CD14-positive monocyte (primary cell): ENCODE results near the gene RHNO1. TPM values are rescaled to one million over a fixed set of nuclear protein-coding genes. Genes with fewer than 3 reads are reported as not detected.

Source experiments
- DNase-seq, 3 donors: peaks; one replicate each; pipeline ENCODE4 v3.0.0-alpha.2; 2011 to 2022
- H2AFZ ChIP-seq: 2 replicates; pipeline ENCODE4 v1.6.0; 2012; ENCODE audit warnings: mild to moderate bottlenecking, low read depth, low read length, inconsistent platforms; ENCODE audit not compliant: insufficient read depth, poor library complexity, severe bottlenecking
- H3K27ac ChIP-seq, 2 donors: 1 replicate in 1 of 2; 2 replicates in 1 of 2; pipeline ENCODE4 v1.5.1; 2012 to 2013; ENCODE audit warnings: low read length in 2 of 2, control low read depth in 1 of 2, inconsistent platforms in 1 of 2, low read depth in 1 of 2, mild to moderate bottlenecking in 1 of 2
- H3K27me3 ChIP-seq, 2 donors: one replicate each; pipeline versions ENCODE4 v1.6.0 to v1.6.1; 2011 to 2013; ENCODE audit warnings: low read length in 2 of 2; ENCODE audit not compliant: control insufficient read depth in 2 of 2, insufficient read depth in 2 of 2
- H3K36me3 ChIP-seq, 2 donors: replicated peaks in 1 of 2; 1 replicate in 1 of 2; 2 replicates in 1 of 2; pipeline versions ENCODE4 v1.5.1 to v1.6.1; 2012 to 2013; ENCODE audit warnings: low read length in 2 of 2, control low read depth in 1 of 2, inconsistent platforms in 1 of 2, mild to moderate bottlenecking in 1 of 2; ENCODE audit not compliant: insufficient read depth in 2 of 2, control insufficient read depth in 1 of 2
- H3K4me1 ChIP-seq, 2 donors: 1 replicate in 1 of 2; 2 replicates in 1 of 2; pipeline versions ENCODE4 v1.5.1 to v1.6.1; 2012 to 2013; ENCODE audit warnings: low read length in 2 of 2, control low read depth in 1 of 2, inconsistent platforms in 1 of 2, mild to moderate bottlenecking in 1 of 2, moderate library complexity in 1 of 2; ENCODE audit not compliant: insufficient read depth in 2 of 2, control insufficient read depth in 1 of 2
- H3K4me2 ChIP-seq: replicated peaks from 2 replicates; pipeline ENCODE3; 2012; ENCODE audit warnings: low read length, moderate library complexity, mild to moderate bottlenecking; ENCODE audit not compliant: poor library complexity, severe bottlenecking; ENCODE audit errors: extremely low read depth
- H3K4me3 ChIP-seq, 3 experiments: fragments of 200-600 bp in 1 of 3; sonication (generic) in 1 of 3; replicated peaks in 1 of 3; 1 replicate in 2 of 3; 2 replicates in 1 of 3; pipeline ENCODE4 v1.5.1; 2011 to 2013; ENCODE audit warnings: low read length in 3 of 3, mild to moderate bottlenecking in 3 of 3, control low read depth in 2 of 3, low read depth in 2 of 3, inconsistent platforms in 1 of 3, moderate library complexity in 1 of 3
- H3K79me2 ChIP-seq: 2 replicates; pipeline ENCODE4 v1.6.0; 2012; ENCODE audit warnings: mild to moderate bottlenecking, control low read depth, inconsistent platforms, low read length, moderate library complexity; ENCODE audit not compliant: insufficient read depth
- H3K9ac ChIP-seq: 2 replicates; pipeline ENCODE4 v1.6.0; 2017; ENCODE audit warnings: low read length, mild to moderate bottlenecking; ENCODE audit not compliant: insufficient read depth, poor library complexity, severe bottlenecking
- H3K9me3 ChIP-seq, 2 donors: replicated peaks in 1 of 2; 1 replicate in 1 of 2; 2 replicates in 1 of 2; pipeline versions ENCODE4 v1.5.1 to v1.6.1; 2012 to 2013; ENCODE audit warnings: low read length in 2 of 2, control low read depth in 1 of 2; ENCODE audit not compliant: control insufficient read depth in 1 of 2, insufficient read depth in 1 of 2
- H4K20me1 ChIP-seq: 2 replicates; pipeline ENCODE4 v1.6.0; 2012; ENCODE audit warnings: mild to moderate bottlenecking, low read length, control low read depth, moderate library complexity; ENCODE audit not compliant: insufficient read depth
- H3K27ac Mint-ChIP-seq, 7 donors: one replicate each; pipeline ENCODE4 v1.8.0; 2020; ENCODE audit warnings: mild to moderate bottlenecking in 7 of 7, mixed read lengths in 7 of 7, moderate library complexity in 6 of 7, inconsistent platforms in 2 of 7
- H3K27me3 Mint-ChIP-seq, 3 donors: one replicate each; pipeline ENCODE4 v1.8.0; 2021 to 2022; ENCODE audit warnings: low read depth in 3 of 3, mild to moderate bottlenecking in 3 of 3, mixed read lengths in 3 of 3, moderate library complexity in 3 of 3, inconsistent platforms in 1 of 3
- H3K36me3 Mint-ChIP-seq, 2 donors: one replicate each; pipeline ENCODE4 v1.8.0; 2020; ENCODE audit warnings: mixed read lengths in 2 of 2, inconsistent platforms in 1 of 2, mild to moderate bottlenecking in 1 of 2
- H3K4me1 Mint-ChIP-seq: one replicate; pipeline ENCODE4 v1.8.0; 2020; ENCODE audit warnings: mild to moderate bottlenecking, mixed read lengths
- H3K4me3 Mint-ChIP-seq, 2 donors: one replicate each; pipeline ENCODE4 v1.8.0; 2020; ENCODE audit warnings: mild to moderate bottlenecking in 2 of 2, mixed read lengths in 2 of 2, moderate library complexity in 1 of 2
- H3K9me3 Mint-ChIP-seq, 7 donors: one replicate each; pipeline ENCODE4 v1.8.0; 2020 to 2022; ENCODE audit warnings: mixed read lengths in 7 of 7, mild to moderate bottlenecking in 6 of 7, moderate library complexity in 6 of 7, inconsistent platforms in 2 of 7
- WGBS: methylation state at CpG from one replicate; pipeline ENCODE4 v1.1.5; 2013; ENCODE audit warnings: missing lambda C conversion rate; ENCODE audit not compliant: insufficient coverage; 5-methylcytosine and 5-hydroxymethylcytosine counted together
- intact Hi-C, 2 donors: fragments of 100-400 bp; cut with micrococcal nuclease; formaldehyde crosslinking; loops; one replicate each; pipeline versions ENCODE4 v1.15.0 to v1.15.1; 2023
- polyA plus RNA-seq, 3 donors: library from polyadenylated mRNA; depleted of rRNA in 1 of 3; unstranded in 2 of 3; stranded (reverse) in 1 of 3; fragments of 300-500 nt in 2 of 3; fragments of >200 nt in 1 of 3; fragmentation: Illumina TruSeq in 2 of 3; gene quantifications; 1 replicate in 2 of 3; 2 replicates in 1 of 3; pipeline ENCODE4 v1.2.3, GENCODE V29; 2012 to 2021
- TF ChIP-seq, protein P1 (sequence below): fragments of 200-600 bp; IDR thresholded peaks from one replicate; pipeline ENCODE4 v1.8.0; 2022; ENCODE audit warnings: antibody characterized with exemption, mild to moderate bottlenecking

Gene RHNO1
- polyA plus RNA-seq, 3 donors, result 10.2 to 24.7 (median 19.8) TPM

- H4K20me1 ChIP-seq, result no peaks in the 10 kb centered on the region
- Mint-ChIP-seq H3K27ac (no peak overlapping the region), H3K36me3 (peaks cover 10 to 13% of the 10 kb centered on the region in 2 donors), H3K4me1 (peaks cover 13% of the 10 kb centered on the region), H3K4me3 (peak overlapping the region in 1 of 2 donors; percentile 60), H3K27me3 (peaks cover 4 to 13% (median 11%) of the 10 kb centered on the region in 3 donors), H3K9me3 (no peaks in the 10 kb centered on the region)
- H2AFZ ChIP-seq, result no peak overlapping the region
- no peak overlapping the region for H3K4me3 ChIP-seq
- H3K9ac ChIP-seq, result no peak overlapping the region
- H3K27ac ChIP-seq, result no peak overlapping the region
- no peaks in the 10 kb centered on the region for H3K9me3 ChIP-seq
- TF ChIP-seq, protein P1, sequence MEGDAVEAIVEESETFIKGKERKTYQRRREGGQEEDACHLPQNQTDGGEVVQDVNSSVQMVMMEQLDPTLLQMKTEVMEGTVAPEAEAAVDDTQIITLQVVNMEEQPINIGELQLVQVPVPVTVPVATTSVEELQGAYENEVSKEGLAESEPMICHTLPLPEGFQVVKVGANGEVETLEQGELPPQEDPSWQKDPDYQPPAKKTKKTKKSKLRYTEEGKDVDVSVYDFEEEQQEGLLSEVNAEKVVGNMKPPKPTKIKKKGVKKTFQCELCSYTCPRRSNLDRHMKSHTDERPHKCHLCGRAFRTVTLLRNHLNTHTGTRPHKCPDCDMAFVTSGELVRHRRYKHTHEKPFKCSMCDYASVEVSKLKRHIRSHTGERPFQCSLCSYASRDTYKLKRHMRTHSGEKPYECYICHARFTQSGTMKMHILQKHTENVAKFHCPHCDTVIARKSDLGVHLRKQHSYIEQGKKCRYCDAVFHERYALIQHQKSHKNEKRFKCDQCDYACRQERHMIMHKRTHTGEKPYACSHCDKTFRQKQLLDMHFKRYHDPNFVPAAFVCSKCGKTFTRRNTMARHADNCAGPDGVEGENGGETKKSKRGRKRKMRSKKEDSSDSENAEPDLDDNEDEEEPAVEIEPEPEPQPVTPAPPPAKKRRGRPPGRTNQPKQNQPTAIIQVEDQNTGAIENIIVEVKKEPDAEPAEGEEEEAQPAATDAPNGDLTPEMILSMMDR, result no peak
- peaks cover 0 to 11% of the 10 kb centered on the region in 2 donors for H3K36me3 ChIP-seq
- no peak overlapping the region for H3K4me2 ChIP-seq
- WGBS, result 90% methylated on average over 4 of the region's 12 CpGs
- H3K27me3 ChIP-seq, result peaks cover 0 to 4% of the 10 kb centered on the region in 2 donors
- intact Hi-C loops, result no loop called here
- DNase-seq, result no peak
- no peaks in the 10 kb centered on the region for H3K79me2 ChIP-seq
- H3K4me1 ChIP-seq, result peaks cover 12 to 17% of the 10 kb centered on the region in 2 donors
Measured at GRCh38 chr12:2892246-2892645, 15.2 kb downstream of the RHNO1 start.

DNA sequence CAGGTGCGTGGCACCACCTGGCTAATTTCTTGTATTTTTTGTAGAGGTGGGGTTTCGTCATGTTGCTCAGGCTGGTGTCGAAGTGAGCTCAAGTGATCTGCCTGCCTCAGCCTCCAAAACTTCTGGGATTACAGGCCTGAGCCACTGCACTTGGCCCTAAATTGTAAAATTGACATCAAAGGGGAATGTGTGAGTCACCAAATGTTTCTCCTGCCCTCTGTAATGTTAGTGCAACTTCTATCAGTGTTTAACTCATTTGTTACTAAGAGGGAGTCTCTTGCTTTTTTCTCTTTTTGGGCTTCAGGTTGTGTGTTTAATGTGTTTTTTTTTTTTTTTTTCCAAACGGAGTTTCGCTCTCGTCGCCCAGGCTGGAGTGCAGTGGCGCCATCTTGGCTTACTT, 16.0 kb downstream of the RHNO1 start:
- peaks cover 12 to 17% of the 10 kb centered on the region in 2 donors for H3K4me1 ChIP-seq
- no peaks in the 10 kb centered on the region for H3K79me2 ChIP-seq
- H3K36me3 ChIP-seq, result peaks cover 0 to 4% of the 10 kb centered on the region in 2 donors
- no peak overlapping the region for H3K4me3 Mint-ChIP-seq
- WGBS, result no CpG with 5 or more reads among the region's 8 CpGs
- peaks cover 4 to 13% (median 11%) of the 10 kb centered on the region in 3 donors for H3K27me3 Mint-ChIP-seq
- peak overlapping the region in 1 of 7 donors; percentile 30 for H3K27ac Mint-ChIP-seq
- peaks cover 3 to 5% of the 10 kb centered on the region in 2 donors for H3K36me3 Mint-ChIP-seq
- no peak overlapping the region for H3K4me2 ChIP-seq
- H3K27me3 ChIP-seq, result peaks cover 0 to 4% of the 10 kb centered on the region in 2 donors
- H3K4me1 Mint-ChIP-seq, result peaks cover 13% of the 10 kb centered on the region
- no peak overlapping the region for H2AFZ ChIP-seq
- no peaks in the 10 kb centered on the region for H3K9me3 Mint-ChIP-seq
- intact Hi-C loops, result no loop called here
- no peaks in the 10 kb centered on the region for H4K20me1 ChIP-seq
- H3K27ac ChIP-seq, result no peak overlapping the region
- H3K4me3 ChIP-seq, result no peak overlapping the region
- no peak for DNase-seq
- no peaks in the 10 kb centered on the region for H3K9me3 ChIP-seq
- TF ChIP-seq, protein P1, result no peak
- no peak overlapping the region for H3K9ac ChIP-seq
